ENCODE measurements around the gene ZNF764.
A peak's percentile ranks its signal among the peaks of the same experiment; 100 is the strongest.
"Not testable (repeated sequence)": the region's sequence is repeated elsewhere in the genome, so short reads cannot be mapped to it uniquely, and the experiment has no call there.

Gene ZNF764

DNA sequence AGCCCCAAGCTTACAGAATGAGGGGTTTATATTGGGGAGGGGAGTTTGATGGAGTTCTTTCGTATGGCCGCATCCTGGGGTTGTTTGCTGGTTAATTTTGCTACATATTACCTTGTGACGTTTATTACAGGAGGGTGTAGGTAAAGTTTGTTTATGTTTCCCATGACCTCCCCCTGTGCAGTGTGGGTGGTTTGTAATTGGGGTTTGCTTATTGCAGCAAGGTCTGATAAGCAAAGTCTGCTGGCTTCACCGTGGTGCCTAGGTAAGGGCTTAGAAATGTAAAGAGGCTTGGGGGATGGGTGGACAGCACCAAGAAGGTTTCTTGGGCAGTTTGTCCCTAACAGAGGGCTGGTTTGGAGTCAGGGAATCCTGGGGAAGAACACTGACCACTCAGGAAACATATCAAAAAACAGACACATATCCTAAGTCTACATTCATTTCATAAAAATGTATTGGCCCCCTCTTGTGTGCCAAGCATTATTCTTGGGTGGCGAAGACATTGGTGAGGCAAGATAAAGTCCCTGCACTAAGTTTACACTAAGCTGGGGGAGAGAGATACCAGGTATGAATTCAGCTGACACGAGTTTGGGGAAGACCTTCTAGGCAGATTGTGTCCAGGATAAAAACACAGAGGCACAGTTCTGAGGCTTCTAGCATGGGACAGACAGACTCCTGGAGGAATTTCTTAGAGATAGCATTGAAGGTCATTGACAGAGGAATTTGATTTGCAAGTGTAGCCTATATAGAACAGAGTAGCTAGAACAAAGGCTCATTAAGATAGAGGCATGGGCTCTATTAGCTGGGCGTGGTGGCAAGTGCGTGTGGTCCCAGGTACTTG lies 9.5 kb downstream of the ZNF764 start:
- no peak for DNase-seq (ENCODE audit: low spot score)

DNA sequence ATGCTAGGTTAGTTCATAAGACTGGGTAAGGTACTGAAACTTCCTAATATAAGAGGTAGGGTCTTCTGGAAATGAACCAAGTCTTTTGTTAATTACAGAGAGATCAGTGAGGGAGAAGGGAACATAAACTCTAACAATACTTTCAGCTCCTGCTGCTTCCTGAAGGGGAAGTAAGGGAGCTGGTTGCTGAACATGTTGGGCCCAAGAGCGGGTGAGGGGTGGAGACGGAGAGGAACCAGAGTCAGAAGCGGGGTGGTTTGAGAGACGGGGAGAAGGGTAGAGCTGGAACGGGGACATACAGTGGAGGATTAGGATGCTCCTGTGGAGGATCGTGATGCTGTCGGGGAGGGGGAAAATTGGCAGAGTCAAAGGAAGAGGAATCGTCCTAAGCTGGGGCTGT lies 12.1 kb downstream of the ZNF764 start:
- DNase-seq (ENCODE audit: low spot score), result no peak

DNA sequence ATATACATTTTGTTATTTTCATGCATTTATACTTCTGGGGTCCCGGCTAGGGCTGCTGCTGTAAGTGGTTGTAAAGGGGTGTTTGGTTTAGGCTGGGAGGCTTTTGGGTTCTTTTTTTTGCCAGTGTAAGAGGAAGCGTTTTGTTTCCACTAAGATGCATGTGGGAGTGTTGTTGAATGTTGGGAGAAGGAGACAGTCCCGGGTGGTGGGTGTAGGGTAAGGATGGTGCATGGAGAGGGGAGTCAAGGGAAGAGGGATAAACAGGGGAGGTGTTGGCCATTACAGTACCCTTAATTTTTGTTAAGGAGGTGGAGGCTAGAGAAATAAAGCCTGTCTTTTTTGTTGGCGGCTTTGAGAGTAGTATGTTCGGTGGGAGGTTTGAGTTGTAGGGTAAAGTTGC lies 15.1 kb downstream of the ZNF764 start:
- DNase-seq (ENCODE audit: low spot score), result no peak

DNA sequence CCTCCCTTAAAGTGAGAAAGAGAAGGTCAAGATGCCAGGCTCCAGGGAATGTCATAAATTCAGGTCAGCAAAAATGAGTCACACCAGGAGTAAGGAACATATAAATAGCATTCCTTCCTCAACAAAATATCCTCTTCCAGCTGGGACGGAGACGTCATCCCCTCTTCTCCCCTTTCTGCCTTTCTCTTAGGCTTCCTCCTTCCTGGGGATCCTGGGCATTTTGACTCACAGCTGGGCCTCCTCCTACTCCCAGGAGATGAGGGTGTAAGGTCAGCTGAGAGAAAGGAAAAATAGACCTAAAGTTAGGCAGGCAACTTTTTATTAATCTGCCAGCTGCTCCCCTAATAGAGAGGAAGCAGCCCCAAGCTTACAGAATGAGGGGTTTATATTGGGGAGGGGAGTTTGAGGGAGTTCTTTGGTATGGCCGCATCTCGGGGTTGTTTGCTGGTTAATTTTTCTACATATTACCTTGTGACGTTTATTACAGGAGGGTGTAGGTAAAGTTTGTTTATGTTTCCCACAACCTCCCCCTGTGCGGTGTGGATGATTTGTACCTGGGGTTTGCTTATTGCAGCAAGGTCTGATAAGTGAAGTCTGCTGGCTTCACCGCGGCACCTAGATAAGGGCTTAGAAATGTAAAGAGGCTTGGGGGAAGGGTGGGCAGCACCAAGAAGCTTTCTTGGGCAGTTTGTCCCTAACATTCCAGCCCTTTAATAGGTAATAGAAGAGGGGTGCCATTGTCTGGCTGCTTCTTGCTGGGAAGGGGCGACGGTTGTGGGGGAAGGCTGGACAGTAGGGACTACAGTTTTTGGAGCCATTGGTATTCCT lies 16.5 kb downstream of the ZNF764 start:
- no peak for DNase-seq (ENCODE audit: low spot score)

DNA sequence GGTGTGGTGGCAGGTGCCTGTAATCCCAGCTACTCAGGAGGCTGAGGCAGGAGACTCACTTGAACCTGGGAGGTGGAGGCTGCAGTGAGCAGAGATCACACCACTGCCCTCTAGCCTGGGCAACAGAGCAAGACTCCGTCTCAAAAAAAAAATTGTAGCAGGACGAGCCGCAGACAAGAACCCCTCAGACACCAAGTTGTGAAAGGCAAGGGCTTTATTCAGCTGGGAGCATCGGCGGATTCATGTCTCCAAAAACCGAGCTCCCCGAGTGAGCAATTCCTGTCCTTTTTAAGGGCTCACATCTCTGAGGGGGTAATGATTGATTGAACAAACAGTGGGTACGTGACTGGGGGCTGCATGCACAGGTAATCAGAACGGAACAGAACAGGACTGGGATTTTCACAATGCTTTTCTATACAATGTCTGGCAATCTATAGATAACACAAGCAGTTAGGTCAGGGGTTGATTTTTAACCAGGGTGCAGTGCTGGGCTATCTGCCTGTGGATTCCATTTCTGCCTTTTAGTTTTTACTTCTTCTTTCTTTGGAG lies 17.2 kb downstream of the ZNF764 start:
- not testable (repeated sequence) for DNase-seq (ENCODE audit: low spot score)

DNA sequence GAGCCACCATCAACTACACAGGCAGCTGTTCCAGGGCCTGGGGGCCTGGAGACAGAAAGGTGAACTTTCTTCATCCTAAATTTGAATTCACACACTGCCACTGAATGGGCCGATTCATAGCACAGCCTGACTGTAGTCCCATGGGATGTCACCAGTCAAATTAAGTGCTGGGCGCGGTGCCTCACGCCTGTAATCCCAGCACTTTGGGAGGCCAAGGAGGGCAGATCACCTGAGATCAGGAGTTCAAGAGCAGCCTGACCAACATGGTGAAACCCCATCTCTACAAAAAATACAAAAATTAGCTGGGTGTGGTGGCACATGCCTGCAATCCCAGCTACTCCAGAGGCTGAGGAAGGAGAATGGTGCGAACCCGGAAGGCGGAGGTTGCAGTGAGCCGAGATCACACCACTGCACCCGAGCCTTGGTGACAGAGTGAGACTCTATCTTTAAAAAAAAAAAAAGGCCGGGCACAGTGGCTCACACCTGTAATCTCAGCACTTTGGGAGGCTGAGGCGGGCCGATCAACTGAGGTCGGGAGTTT lies 18.1 kb downstream of the ZNF764 start:
- DNase-seq (ENCODE audit: low spot score), result not testable (repeated sequence)

DNA sequence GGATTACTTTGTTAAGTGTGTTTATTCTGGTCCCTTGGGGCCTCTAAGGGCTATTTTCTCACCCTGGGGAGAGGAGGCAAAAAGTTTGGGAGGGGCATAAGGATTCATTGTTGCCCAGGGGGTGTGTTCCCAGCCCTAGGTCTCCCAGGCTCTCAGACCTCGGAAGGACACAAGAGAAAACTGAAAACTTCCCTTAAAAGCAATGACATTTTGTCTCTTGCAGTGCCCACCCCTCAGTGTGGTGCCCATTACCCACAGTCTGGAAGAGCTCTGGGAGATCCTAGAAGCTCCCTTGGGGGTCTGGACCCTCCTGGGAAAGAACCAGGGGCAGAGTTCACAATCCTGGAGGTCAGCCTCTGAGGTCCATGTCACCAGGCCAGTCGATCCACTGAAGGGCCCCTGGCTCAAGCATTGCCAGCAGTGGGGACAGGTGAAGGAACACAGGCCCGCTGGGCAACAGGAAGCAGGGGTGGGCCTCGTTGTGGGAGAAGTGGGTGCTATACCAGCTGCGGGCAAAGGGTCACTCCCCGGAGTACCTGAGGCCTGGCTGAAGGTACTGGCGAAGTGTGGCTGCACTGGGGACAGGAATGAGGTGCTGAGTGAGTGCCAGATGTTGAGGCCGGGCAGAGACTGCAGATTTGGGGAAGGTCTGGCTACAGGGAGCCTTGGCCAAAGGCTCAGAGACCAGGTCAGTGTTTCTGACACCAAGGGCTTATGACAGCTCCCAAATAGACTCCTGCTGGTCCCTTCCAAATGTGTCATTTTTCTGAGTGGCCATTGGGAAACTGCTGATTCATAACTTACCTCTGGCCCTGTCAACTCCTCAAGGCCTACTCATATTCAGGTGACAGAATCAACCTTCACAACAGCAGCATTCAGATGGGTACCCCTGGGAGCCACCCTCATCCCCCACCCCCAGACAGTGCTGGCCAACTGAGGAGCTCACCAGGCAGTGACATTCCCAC lies 18.9 kb downstream of the ZNF764 start:
- DNase-seq (ENCODE audit: low spot score), result no peak

DNA sequence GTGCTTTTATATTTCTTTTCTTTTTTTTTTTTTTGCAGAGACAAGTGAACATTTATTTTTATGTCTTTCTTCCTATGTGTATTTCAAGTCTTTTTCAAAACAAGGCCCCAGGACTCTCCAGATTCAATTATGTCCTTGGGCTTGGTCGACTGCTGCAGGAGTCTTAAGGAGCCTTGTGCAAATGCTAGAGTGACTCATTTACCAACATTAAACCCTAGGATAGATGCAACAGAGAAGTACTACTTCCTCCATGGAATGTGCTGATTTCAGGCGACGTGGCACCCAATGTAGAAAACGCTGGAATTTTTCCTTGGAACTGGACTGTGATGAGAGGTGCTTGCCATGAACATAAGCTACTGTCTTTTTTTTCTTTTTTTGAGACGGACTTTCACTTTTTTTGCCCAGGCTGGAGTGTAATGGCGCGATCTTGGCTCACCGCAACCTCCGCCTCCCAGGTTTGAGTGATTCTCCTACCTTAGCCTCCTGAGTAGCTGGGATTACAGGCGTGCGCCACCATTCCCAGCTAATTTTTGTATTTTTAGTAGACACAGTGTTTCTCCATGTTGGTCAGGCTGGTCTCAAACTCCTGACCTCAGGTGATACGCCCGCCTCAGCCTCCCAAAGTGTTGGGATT lies 21.7 kb downstream of the ZNF764 start:
- DNase-seq (ENCODE audit: low spot score), result not testable (repeated sequence)

DNA sequence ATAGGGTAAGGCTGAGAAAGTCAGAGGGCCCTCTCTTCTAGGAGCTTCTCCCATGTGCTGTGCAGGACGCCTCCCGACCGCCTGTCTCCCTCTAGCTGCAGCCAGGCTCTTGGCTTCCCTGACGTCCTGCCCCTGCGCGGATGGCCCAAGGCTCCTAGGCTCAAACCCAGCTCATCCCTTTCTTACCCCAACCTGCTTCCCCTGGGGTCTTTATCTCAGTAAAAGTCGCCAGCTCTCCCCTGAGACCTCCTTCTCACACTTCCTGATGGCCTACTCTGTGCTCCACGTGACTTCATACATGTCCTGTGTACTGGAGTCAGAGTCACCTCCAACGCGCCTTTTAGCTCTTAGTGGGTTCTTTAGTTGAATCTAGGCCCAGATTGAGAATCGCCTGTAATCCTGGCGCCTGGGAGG lies 22.4 kb downstream of the ZNF764 start:
- DNase-seq (ENCODE audit: low spot score), result peak; percentile 56

DNA sequence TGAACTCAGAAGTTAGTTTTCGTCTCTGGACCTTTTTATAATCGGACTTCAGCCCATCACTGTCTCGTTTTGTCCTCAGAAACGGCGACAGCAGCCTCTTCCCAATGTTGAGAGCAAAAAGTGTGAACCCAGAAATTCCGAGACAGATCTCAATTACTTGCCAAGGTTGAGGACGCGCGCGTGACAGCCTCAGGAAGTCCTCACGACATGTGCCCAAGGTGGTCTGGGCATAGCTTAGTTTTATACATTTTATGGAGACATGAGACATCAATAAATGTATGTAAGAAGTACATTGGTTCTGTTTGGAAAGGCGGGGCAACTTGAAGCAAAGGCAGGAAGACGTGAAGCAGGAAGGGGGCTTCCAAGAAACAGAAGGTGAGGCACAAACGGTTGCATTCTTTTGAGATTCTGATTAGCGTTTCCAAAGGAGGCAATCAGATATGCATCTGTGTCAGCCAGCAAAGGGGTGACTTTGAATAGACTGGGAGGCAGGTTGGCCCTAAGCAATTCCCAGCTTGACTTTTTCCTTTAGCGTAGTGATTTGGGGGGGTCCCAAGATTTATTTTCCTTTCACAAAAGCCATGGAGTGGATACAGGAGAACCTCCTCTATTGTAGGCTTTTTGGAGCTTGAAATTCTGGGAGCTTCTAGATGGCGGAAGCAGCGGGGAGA lies 22.9 kb downstream of the ZNF764 start:
- no peak for DNase-seq (ENCODE audit: low spot score)

DNA sequence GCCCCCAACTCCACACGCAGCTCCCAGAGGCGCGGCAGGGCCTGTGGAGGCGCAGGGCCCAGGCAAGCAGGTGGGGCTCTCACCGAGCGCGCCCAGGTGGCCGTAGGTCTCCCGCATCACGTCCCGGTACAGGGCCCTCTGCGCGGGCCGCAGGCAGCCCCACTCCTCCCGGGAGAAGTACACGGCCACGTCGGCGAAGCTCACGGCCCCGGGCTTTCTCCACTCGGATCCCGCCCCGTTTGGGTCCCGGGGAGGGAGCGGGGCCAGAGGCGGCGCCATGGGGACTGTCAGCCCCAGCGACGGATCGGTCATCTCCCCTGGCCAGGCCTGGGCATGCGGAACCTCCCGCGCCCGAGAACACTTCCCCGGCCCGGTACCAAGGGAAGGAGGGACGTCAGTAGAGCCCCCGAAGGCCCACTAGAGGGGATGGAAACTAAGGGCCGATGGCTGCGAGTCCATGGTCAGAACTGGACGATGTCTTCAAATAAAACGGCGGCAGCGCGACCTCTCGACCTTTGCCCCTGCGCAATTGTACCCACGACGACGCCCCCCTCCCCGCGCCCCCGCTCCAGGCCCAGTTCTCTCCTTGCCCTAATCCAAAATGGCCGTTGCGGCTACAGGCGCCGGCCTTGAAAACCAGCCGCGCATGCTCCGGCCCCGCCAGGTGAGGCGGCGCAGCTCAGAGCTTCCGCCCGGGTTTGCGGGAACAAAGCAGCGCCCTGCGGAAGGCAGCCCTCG lies 23.6 kb downstream of the ZNF764 start, which contains the start of gene ZNF747:
Gene ZNF747 (minus strand): TSS at position 491 of the 738 bp plus-strand sequence. CDS start 179 bp downstream, at position 312.
- DNase-seq (ENCODE audit: low spot score), result peak; percentile 85

DNA sequence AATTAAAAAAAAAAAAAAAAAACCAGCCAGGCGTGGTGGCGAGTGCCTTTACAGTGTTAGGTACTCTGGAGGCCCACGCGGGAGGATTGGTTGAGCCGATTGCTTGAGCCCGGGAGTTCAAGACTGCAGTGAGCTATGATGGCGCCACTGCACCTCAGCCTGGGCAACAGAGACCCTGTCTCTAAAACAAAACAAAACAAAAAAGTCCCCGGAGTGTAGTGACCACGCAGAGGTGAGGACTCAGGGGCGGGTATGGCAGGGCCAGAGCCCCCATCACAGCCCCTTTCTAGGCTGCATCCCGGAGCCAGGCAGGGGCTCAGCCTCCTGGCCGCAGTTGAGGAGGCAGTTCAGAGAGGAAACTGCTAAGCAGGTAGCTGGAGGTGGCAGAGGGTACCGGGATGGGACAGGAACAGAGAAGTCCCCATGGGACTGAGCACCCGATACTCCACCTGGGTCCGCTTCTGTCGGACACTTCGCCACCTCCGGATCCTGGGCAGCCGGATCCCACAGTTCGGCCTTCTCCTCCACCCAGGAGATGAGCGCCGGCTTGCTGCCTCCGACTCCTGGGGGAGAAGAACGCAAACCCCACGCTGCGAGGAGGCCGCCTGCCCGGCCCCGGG lies 24.3 kb downstream of the ZNF764 start:
- no peak for DNase-seq (ENCODE audit: low spot score)

DNA sequence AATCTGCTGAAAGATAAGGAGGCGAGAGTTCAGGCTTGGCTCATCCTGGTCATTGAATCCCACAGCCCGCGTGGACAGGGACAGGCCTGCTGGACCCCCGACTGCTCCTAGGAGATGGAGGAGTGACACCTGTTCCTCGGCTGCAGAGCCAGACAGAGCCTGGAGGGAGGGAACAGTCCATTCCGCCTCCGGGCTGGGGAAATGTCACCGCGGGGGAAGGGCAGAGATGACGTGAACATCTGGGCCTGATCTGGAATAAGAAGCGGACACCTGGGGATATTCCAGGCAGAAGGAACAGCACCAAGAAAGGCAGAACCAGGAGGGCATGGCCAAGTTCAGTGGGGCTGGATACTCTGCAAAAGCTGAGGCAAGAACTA lies 25.0 kb downstream of the ZNF764 start:
- DNase-seq (ENCODE audit: low spot score), result no peak

DNA sequence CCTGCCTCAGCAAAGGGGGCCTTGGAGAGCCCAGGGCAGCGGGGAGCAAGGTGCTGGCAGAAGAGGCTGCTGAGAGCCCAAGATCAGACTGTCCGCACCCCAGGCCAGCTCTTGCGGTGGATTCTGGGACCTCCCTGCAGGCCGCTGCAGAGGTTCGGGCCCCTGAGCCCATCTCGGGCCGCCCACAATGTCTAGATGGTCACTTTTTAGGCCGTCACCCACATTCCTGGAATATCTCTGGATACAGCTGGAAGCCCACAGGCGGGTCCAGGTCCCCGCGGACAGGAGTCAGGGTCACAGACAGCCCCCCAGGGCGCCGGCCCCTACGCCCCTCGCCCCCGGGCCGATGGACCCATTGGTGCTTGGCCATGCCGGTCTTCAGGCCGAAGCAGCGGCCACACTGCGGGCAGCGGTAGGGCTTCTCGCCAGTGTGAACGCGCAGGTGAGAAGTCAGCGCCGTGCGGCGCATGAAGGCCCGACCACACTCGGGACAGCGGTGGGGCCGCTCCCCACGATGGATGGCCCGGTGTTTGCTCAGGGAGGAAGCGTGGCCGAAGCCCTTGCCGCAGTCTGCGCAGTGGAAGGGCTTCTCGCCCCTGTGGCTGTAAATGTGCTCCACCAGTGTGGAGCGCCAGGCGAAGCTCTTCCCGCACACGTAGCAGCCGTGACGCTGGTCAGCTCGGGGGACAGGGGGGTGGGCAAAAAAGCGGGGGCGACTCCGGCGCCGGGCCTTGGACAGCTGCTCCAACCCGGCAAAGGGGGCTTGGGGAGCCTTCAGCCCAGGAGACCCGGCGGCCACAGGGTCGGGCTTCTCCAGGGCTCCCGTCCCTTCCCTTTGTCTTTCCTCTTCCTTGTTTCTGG lies 25.7 kb downstream of the ZNF764 start:
- DNase-seq (ENCODE audit: low spot score), result no peak

DNA sequence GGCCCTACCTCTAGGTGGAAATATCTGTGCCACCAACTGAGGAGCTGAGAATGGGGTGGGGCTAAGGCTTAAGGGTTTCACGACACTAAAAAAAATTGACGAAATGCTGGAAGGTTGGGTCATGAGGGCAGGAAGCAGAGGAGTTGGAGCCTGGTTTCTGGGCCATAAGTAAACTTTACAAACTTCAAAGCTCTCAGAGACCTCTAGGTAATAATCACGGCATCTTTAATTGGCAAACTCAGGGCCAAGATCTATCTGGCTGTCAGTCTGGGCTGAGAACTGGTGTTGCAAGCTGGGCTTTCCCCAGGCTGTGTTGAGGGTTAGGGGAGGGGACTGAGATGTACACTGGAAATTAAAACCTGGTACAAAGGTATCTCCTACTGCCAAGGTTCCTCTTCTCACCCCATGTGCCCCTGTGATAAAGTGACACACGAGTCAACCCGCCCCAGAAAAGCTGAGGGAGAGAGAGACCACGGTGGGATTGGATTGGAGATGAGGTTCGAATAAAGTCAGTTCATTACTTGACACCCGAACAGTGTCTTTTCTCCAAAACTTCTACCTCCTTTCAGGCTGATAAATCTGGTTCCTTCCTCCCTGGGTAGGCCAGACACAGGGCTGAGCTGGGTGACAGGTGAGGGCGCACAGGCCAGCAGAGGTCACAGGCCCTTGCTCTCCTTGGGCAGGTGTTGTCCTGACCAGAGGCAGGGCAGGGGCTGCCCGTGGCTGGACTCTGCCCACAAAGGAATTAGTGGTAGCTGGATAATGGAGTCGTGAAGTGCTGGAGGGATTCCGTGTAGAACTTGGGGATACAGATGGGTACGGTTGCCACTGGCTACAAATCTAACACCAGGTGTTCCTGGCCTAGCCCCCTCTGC lies 27.8 kb downstream of the ZNF764 start:
- DNase-seq (ENCODE audit: low spot score), result no peak

DNA sequence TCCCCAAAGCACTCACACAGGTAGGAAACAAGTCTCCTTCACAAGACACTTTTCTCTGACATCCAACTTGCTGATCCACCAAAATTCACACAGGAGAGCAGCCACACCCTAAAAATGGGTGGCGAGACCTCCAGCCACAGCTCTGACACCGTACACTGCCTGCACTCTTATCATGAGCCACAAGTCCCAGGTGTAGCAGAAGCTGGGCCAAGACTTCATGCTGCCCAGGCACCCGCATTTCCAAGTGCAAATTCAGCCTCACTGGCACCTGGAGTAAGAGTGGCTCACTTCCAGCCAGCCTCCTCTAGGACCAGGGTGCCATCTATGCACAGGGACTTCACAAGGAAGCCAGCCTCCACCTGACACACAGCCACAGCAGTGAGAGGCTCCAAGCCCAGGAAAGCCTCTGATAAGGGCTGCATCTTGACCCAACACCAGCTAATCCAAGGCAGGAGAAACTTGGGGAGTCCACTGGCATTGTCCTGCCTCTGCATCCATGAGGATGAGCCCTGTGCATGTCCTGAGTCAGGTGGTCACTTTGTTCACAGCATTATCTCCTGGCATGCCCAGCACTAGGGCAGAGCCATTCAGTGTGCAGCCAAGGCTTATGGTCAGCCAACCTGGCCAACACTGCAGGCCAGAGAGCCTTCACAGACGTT lies 29.2 kb downstream of the ZNF764 start:
- no peak for DNase-seq (ENCODE audit: low spot score)
